GM12878 (cell line): Measurements from ENCODE around the gene PDGFB. TPM values are rescaled to one million over a fixed set of nuclear protein-coding genes. Genes with fewer than 3 reads are reported as not detected.

Source experiments
- ATAC-seq: fragments of 200-7000 bp; cut with Tn5 transposase; 3 replicates; pipeline ENCODE4 v1.9.1; 2020; ENCODE audit warnings: mild to moderate bottlenecking, moderate library complexity
- BruUV-seq: library from RNA; stranded (reverse); fragments of 400-500 nt; replicated peaks from 2 replicates; lab custom pipeline; 2021; lab: Mats Ljungman, UMichigan
- CTCF ChIA-PET: fragments of 300-600 bp; sonication (Branson Sonifier 250); formaldehyde crosslinking; extraction: SDS; loops from one replicate; lab custom pipeline; 2021; ENCODE audit warnings: inconsistent platforms; lab: Yijun Ruan, JAX
- POLR2A ChIA-PET: fragments of 350-600 bp; formaldehyde crosslinking; extraction: SDS; loops from one replicate; lab custom pipeline; 2021; ENCODE audit warnings: inconsistent platforms; lab: Charles Lee
- RAD21 ChIA-PET: fragments of 300-600 bp; sonication (Branson Sonifier 250); formaldehyde crosslinking; loops from one replicate; lab custom pipeline; 2023; ENCODE audit warnings: antibody characterized with exemption; ENCODE audit not compliant: unreplicated experiment; lab: Charles Lee
- SMC1A ChIA-PET: fragments of 300-600 bp; sonication (Branson Sonifier 250); formaldehyde crosslinking; loops from one replicate; lab custom pipeline; 2023; ENCODE audit not compliant: unreplicated experiment, uncharacterized antibody; lab: Charles Lee
- DNase-seq: peaks from one replicate; pipeline ENCODE4 v3.0.0-alpha.2; 2011; ENCODE audit warnings: low read depth, low spot score
- FAIRE-seq: peaks from 3 replicates; lab custom pipeline; 2011; peaks lifted over from hg19 to GRCh38; lab: Jason Lieb, UNC
- H2AFZ ChIP-seq: 2 replicates; pipeline ENCODE4 v1.6.0; 2011; ENCODE audit warnings: low read depth, low read length, control low read depth; ENCODE audit not compliant: control insufficient read depth
- H3K27ac ChIP-seq: 2 replicates; pipeline ENCODE4 v1.5.1; 2011; ENCODE audit warnings: control low read depth; ENCODE audit not compliant: control insufficient read depth, insufficient read depth
- H3K27me3 ChIP-seq, 2 experiments: replicated peaks in 1 of 2; 2 replicates each; pipeline versions ENCODE4 v1.6.0 to v1.6.1; 2011; ENCODE audit warnings: low read length in 1 of 2; ENCODE audit not compliant: control insufficient read depth in 2 of 2, insufficient read depth in 2 of 2
- H3K36me3 ChIP-seq, 2 experiments: 2 replicates each; pipeline ENCODE4 v1.5.1; 2011; ENCODE audit warnings: low read length in 1 of 2; ENCODE audit not compliant: control insufficient read depth in 2 of 2, insufficient read depth in 2 of 2
- H3K4me1 ChIP-seq: 2 replicates; pipeline ENCODE4 v1.6.1; 2011; ENCODE audit warnings: mild to moderate bottlenecking, low read length, moderate library complexity, mixed read lengths; ENCODE audit not compliant: control insufficient read depth, insufficient read depth
- H3K4me2 ChIP-seq: 2 replicates; pipeline ENCODE4 v1.6.0; 2011; ENCODE audit warnings: control low read depth; ENCODE audit not compliant: control insufficient read depth, insufficient read depth
- H3K4me3 ChIP-seq: fragments of 200-600 bp; sonication (generic); 2 replicates; pipeline ENCODE4 v1.5.1; 2016
- H3K79me2 ChIP-seq: 2 replicates; pipeline ENCODE4 v1.6.0; 2011; ENCODE audit warnings: low read length; ENCODE audit not compliant: control insufficient read depth, insufficient read depth
- H3K9ac ChIP-seq: 2 replicates; pipeline ENCODE4 v1.8.0; 2011; ENCODE audit warnings: low read length, control low read depth, mixed read lengths; ENCODE audit not compliant: control insufficient read depth, insufficient read depth
- H3K9me3 ChIP-seq: replicated peaks from 3 replicates; pipeline ENCODE4 v1.5.1; 2011; ENCODE audit warnings: mild to moderate bottlenecking, low read length; ENCODE audit not compliant: control insufficient read depth, insufficient read depth
- H4K20me1 ChIP-seq: 2 replicates; pipeline ENCODE4 v1.6.0; 2011; ENCODE audit not compliant: control insufficient read depth, insufficient read depth
- HSF1 ChIP-seq: fragments of 150-350 bp; IDR thresholded peaks from 2 replicates; pipeline ENCODE4 v1.6.1; 2014; ENCODE audit warnings: mild to moderate bottlenecking, low read depth, low read length
- SIX5 ChIP-seq: IDR thresholded peaks from 2 replicates; pipeline ENCODE4 v1.6.1; 2011; ENCODE audit warnings: mild to moderate bottlenecking, low read depth, low read length, moderate library complexity; ENCODE audit not compliant: severe bottlenecking
- ZBTB4 ChIP-seq: fragments of 450-650 bp; formaldehyde crosslinking; IDR thresholded peaks from 2 replicates; pipeline ENCODE4 v1.4.0; 2022; ENCODE audit warnings: mild to moderate bottlenecking, moderate library complexity
- WGBS: methylation state at CpG from one replicate; pipeline ENCODE4 v1.1.6; 2016; ENCODE audit warnings: low lambda C conversion rate; ENCODE audit not compliant: insufficient replicate concordance, insufficient coverage; ENCODE audit errors: missing lambda C conversion rate; 5-methylcytosine and 5-hydroxymethylcytosine counted together
- in situ Hi-C: fragments of 300-500 bp; cut with MboI; formaldehyde crosslinking; loops from 9 replicates; pipeline ENCODE4 v1.14.3; 2018; ENCODE audit warnings: mixed read lengths
- intact Hi-C: fragments of 100-400 bp; cut with micrococcal nuclease; formaldehyde crosslinking; loops from one replicate; pipeline ENCODE4 v1.14.2; 2022; ENCODE audit not compliant: unreplicated experiment
- polyA plus RNA-seq, 11 experiments: library from polyadenylated mRNA; depleted of rRNA in 4 of 11; unstranded in 6 of 11; stranded (reverse) in 5 of 11; fragments of >200 nt; fragmentation: Nextera tagmentation in 4 of 11; fragmentation: Illumina TruSeq in 1 of 11; extraction: Ambion mirVana in 4 of 11; extraction: Trizol in 1 of 11; gene quantifications; 1 replicate in 1 of 11; 2 replicates in 10 of 11; pipeline versions ENCODE4 v1.2.1 to v1.2.3, GENCODE V29; 2011 to 2016; ENCODE audit warnings: inconsistent platforms in 2 of 11, missing spikeins in 2 of 11, low read depth in 1 of 11
- total RNA-seq, 4 experiments: library from RNA; depleted of rRNA in 3 of 4; stranded (reverse); fragments of >200 nt in 3 of 4; fragmentation: Illumina TruSeq in 1 of 4; extraction: Trizol in 1 of 4; gene quantifications; 2 replicates each; pipeline versions ENCODE4 v1.2.1 to v1.2.3, GENCODE V29; 2013 to 2021

PDGFB gene
- total and polyA plus RNA-seq, 10 of the 15 experiments (the other 5 are each of a cell fraction or from before 2014, with no cell fraction given), result 0.13 to 1.1 (median 0.56) TPM; not detected in 1

- in situ Hi-C loops, result no loop called here
- Histone ChIP-seq H3K4me2 (no peak overlapping the region), H4K20me1 (no peaks in the 10 kb centered on the region), H3K27me3 (no peaks in the 10 kb centered on the region; a peak in 1 of 4 replicates), H3K27ac (no peak overlapping the region), H3K4me1 (peaks cover 4% of the 10 kb centered on the region; the same call in 1 of the 2 replicates), H3K4me3 (no peak overlapping the region), H3K79me2 (no peaks in the 10 kb centered on the region), H3K36me3 (no peaks in the 10 kb centered on the region), H3K9ac (no peak overlapping the region), H3K9me3 (no peaks in the 10 kb centered on the region; the same call in 2 of the 3 replicates), H2AFZ (no peak overlapping the region)
- WGBS, result 62% methylated on average over 4 of the region's 6 CpGs
- ATAC-seq (no peak), DNase-seq (no peak), FAIRE-seq (no peak)
- TF ChIP-seq ZBTB4 (CRISPR knock-in tag) (no peak), HSF1 (no peak), SIX5 (no peak)
- intact Hi-C loops, result no loop called here
- CTCF ChIA-PET, result no interaction called here
- BruUV-seq, result no TSS peak
- SMC1A ChIA-PET, result interaction anchor here (0.6 kb wide), 1 partner anchor 1720 kb away, joined by 3 read pairs; no protein-coding TSS in a partner anchor
- RAD21 ChIA-PET, result no interaction called here
- POLR2A ChIA-PET, result no interaction called here
Observed at GRCh38 chr22:39281126-39281525, 36.3 kb upstream of the PDGFB start.
